HL-60 (cell line): ENCODE measurements around the gene XAB2.

Experiments
- GABPA ChIP-seq: IDR thresholded peaks from 2 replicates; pipeline ENCODE4 v1.6.1; 2012; ENCODE audit warnings: low read depth
- POLR2AphosphoS5 ChIP-seq: IDR thresholded peaks from 2 replicates; pipeline ENCODE4 v1.6.1; 2012; ENCODE audit warnings: low read depth
- TF ChIP-seq, protein P1 (sequence below): IDR thresholded peaks from one replicate; pipeline ENCODE4 v1.5.1; 2011; ENCODE audit warnings: low read length, control low read depth, inconsistent platforms; ENCODE audit not compliant: insufficient read depth

DNA sequence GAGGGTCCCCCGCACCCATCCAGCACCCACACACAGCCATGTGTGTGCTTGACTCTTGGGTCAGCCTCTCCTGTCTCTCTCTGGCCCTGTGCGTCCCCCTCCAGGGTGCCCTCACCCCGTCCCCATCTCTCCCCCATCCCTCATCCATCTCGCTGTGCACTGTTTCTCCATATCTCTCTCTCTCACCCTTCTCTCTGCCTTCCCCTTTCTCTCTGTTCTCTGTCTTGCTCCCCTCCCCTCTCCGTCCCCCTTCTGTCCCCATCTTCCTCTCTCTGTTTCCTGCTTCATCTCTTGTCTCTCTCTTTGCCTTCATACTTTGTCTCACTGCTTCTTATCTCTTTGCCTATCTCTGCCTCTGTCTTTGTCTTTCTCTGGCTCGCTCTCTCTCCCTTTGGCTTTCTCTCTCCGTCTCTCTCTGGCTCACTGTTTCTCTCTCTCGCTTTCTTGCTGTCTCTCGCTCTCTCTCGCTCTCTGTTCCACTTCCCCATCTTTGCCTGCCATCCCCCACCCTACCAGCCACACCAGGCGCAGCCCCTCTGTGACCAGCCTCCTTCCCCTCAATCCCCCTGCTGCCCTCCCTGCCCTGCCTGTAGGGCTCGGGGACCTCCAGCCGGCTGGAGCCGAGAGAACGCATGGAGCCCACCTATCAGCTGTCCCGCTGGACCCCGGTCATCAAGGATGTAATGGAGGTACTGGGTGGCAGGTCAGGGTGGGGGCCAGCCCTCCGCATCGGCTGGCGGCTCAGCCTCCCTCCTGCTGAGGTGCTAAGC is 16.5 kb upstream of the XAB2 start:
- no peak for TF ChIP-seq GABPA
- TF ChIP-seq, protein P1, sequence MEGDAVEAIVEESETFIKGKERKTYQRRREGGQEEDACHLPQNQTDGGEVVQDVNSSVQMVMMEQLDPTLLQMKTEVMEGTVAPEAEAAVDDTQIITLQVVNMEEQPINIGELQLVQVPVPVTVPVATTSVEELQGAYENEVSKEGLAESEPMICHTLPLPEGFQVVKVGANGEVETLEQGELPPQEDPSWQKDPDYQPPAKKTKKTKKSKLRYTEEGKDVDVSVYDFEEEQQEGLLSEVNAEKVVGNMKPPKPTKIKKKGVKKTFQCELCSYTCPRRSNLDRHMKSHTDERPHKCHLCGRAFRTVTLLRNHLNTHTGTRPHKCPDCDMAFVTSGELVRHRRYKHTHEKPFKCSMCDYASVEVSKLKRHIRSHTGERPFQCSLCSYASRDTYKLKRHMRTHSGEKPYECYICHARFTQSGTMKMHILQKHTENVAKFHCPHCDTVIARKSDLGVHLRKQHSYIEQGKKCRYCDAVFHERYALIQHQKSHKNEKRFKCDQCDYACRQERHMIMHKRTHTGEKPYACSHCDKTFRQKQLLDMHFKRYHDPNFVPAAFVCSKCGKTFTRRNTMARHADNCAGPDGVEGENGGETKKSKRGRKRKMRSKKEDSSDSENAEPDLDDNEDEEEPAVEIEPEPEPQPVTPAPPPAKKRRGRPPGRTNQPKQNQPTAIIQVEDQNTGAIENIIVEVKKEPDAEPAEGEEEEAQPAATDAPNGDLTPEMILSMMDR, result no peak
- no peak; the same call in 1 of the 2 replicates for TF ChIP-seq POLR2AphosphoS5
